SK-N-SH (cell line): ENCODE results near the gene FAF2. TPM values are rescaled to one million over a fixed set of nuclear protein-coding genes. Genes with fewer than 3 reads are reported as not detected.

Experiments used
- CTCF ChIA-PET: fragments of 300-600, 350-600 bp; formaldehyde crosslinking; extraction: SDS; loops from one replicate; lab custom pipeline; 2021; lab: Yijun Ruan, JAX
- POLR2A ChIA-PET: fragments of 350-600 bp; sonication (Branson Sonifier 250); formaldehyde crosslinking; extraction: SDS; loops from one replicate; lab custom pipeline; 2020; ENCODE audit warnings: antibody characterized with exemption, inconsistent platforms; lab: Yijun Ruan, JAX
- DNase-seq: peaks from one replicate; pipeline ENCODE4 v3.0.0; 2012
- H2AFZ ChIP-seq: fragments of 200-600 bp; sonication (generic); 2 replicates; pipeline ENCODE4 v1.8.1; 2016; ENCODE audit warnings: antibody characterized with exemption, mild to moderate bottlenecking, low read depth
- H3F3A ChIP-seq: fragments of 200-600 bp; sonication (generic); replicated peaks from 2 replicates; pipeline ENCODE3; 2016; ENCODE audit warnings: antibody characterized with exemption, mild to moderate bottlenecking; ENCODE audit not compliant: insufficient read depth
- H3K27ac ChIP-seq, 2 experiments: fragments of 200-500 bp in 1 of 2; fragments of 200-600 bp in 1 of 2; sonication (Bioruptor generic) in 1 of 2; sonication (generic), shearing (Covaris generic) in 1 of 2; 2 replicates each; pipeline versions ENCODE4 v1.5.1 to v1.6.1; 2014 to 2016; ENCODE audit warnings: low read depth in 2 of 2, inconsistent platforms in 1 of 2, low read length in 1 of 2, mild to moderate bottlenecking in 1 of 2, mixed read lengths in 1 of 2
- H3K27me3 ChIP-seq: fragments of 200-600 bp; sonication (generic), shearing (Covaris generic); 2 replicates; pipeline ENCODE4 v1.6.1; 2016; ENCODE audit warnings: mixed run types; ENCODE audit not compliant: insufficient read depth
- H3K36me3 ChIP-seq, 2 experiments: fragments of 200-500 bp in 1 of 2; fragments of 200-600 bp in 1 of 2; sonication (Bioruptor generic) in 1 of 2; sonication (generic) in 1 of 2; replicated peaks in 1 of 2; 2 replicates each; pipeline versions ENCODE3 to v1.5.1; 2014 to 2016; ENCODE audit warnings: low read length in 1 of 2, mild to moderate bottlenecking in 1 of 2; ENCODE audit not compliant: insufficient read depth in 2 of 2, control insufficient read depth in 1 of 2
- H3K4me1 ChIP-seq, 2 experiments: fragments of 200-500 bp in 1 of 2; fragments of 200-600 bp in 1 of 2; sonication (Bioruptor generic) in 1 of 2; sonication (generic), shearing (Covaris generic) in 1 of 2; 2 replicates each; pipeline versions ENCODE4 v1.5.1 to v1.6.1; 2014 to 2016; ENCODE audit warnings: low read depth in 1 of 2, low read length in 1 of 2, mixed run types in 1 of 2; ENCODE audit not compliant: insufficient read depth in 2 of 2, control insufficient read depth in 1 of 2
- H3K4me2 ChIP-seq: fragments of 200-600 bp; sonication (generic), shearing (Covaris generic); 2 replicates; pipeline ENCODE4 v1.6.1; 2017; ENCODE audit warnings: mixed run types
- H3K4me3 ChIP-seq, 2 experiments: fragments of 200-500 bp in 1 of 2; fragments of 200-600 bp in 1 of 2; sonication (Bioruptor generic) in 1 of 2; sonication (generic), shearing (Covaris generic) in 1 of 2; 2 replicates each; pipeline versions ENCODE4 v1.5.1 to v1.8.1; 2014 to 2016; ENCODE audit warnings: low read depth in 2 of 2, inconsistent platforms in 1 of 2, low read length in 1 of 2, mild to moderate bottlenecking in 1 of 2, mixed read lengths in 1 of 2, moderate library complexity in 1 of 2
- H3K79me2 ChIP-seq: fragments of 200-600 bp; sonication (generic); 2 replicates; pipeline ENCODE4 v1.8.1; 2017; ENCODE audit warnings: mild to moderate bottlenecking; ENCODE audit not compliant: insufficient read depth
- H3K9ac ChIP-seq: fragments of 200-600 bp; sonication (generic); 2 replicates; pipeline ENCODE4 v1.6.1; 2017; ENCODE audit warnings: mixed run types
- H3K9me2 ChIP-seq: fragments of 200-600 bp; sonication (generic); 2 replicates; pipeline ENCODE4 v1.6.1; 2017; ENCODE audit warnings: mixed run types
- H3K9me3 ChIP-seq: fragments of 200-600 bp; sonication (generic); 2 replicates; pipeline ENCODE4 v1.6.1; 2017; ENCODE audit warnings: mixed run types, mild to moderate bottlenecking, moderate library complexity
- H4K20me1 ChIP-seq: fragments of 200-600 bp; sonication (generic); 2 replicates; pipeline ENCODE4 v1.6.1; 2017; ENCODE audit warnings: mild to moderate bottlenecking, mixed run types; ENCODE audit not compliant: insufficient read depth
- CHD2 ChIP-seq: fragments of 150-350 bp; IDR thresholded peaks from 2 replicates; pipeline ENCODE4 v1.6.1; 2018; ENCODE audit warnings: low read length; ENCODE audit not compliant: partially characterized antibody
- ELF1 ChIP-seq: IDR thresholded peaks from 2 replicates; pipeline ENCODE4 v1.4.0; 2012
- GABPA ChIP-seq: IDR thresholded peaks from 2 replicates; pipeline ENCODE4 v1.4.0; 2012; ENCODE audit warnings: low read depth, mild to moderate bottlenecking
- GATA2 ChIP-seq: sonication (generic); formaldehyde crosslinking; IDR thresholded peaks from 2 replicates; pipeline ENCODE4 v1.5.0; 2020; ENCODE audit warnings: mild to moderate bottlenecking, missing genetic modification reagents
- JUND ChIP-seq: IDR thresholded peaks from 2 replicates; pipeline ENCODE4 v1.4.0; 2012
- NFIC ChIP-seq: IDR thresholded peaks from 2 replicates; pipeline ENCODE4 v1.4.0; 2012; ENCODE audit warnings: borderline replicate concordance
- NRF1 ChIP-seq: IDR thresholded peaks from 2 replicates; pipeline ENCODE4 v1.6.1; 2012; ENCODE audit warnings: low read depth, mild to moderate bottlenecking, low read length
- PBX3 ChIP-seq: IDR thresholded peaks from 2 replicates; pipeline ENCODE4; 2012
- POLR2AphosphoS5 ChIP-seq: IDR thresholded peaks from 2 replicates; pipeline ENCODE4 v1.6.1; 2012; ENCODE audit warnings: low read depth, low read length
- RFX5 ChIP-seq: IDR thresholded peaks from 2 replicates; pipeline ENCODE4 v1.6.1; 2012; ENCODE audit warnings: mild to moderate bottlenecking, improper control_type of control experiment, low read length
- SIN3A ChIP-seq: IDR thresholded peaks from 2 replicates; pipeline ENCODE4 v1.6.1; 2012; ENCODE audit warnings: low read depth, mild to moderate bottlenecking, low read length, moderate library complexity, borderline replicate concordance
- TAF1 ChIP-seq: IDR thresholded peaks from 2 replicates; pipeline ENCODE4 v1.6.1; 2012; ENCODE audit warnings: low read depth, mild to moderate bottlenecking, low read length, moderate library complexity, borderline replicate concordance
- TCF12 ChIP-seq: IDR thresholded peaks from 2 replicates; pipeline ENCODE4 v1.4.0; 2012
- TEAD4 ChIP-seq: IDR thresholded peaks from 2 replicates; pipeline ENCODE4 v1.4.0; 2012; ENCODE audit warnings: mild to moderate bottlenecking, borderline replicate concordance; ENCODE audit not compliant: insufficient read depth
- USF1 ChIP-seq: IDR thresholded peaks from 2 replicates; pipeline ENCODE4 v1.4.0; 2012; ENCODE audit warnings: low read depth, borderline replicate concordance
- WGBS: methylation state at CpG from one replicate; pipeline ENCODE4 v1.1.6; 2017; ENCODE audit warnings: low lambda C conversion rate; 5-methylcytosine and 5-hydroxymethylcytosine counted together
- polyA plus RNA-seq, 3 experiments: library from polyadenylated mRNA; depleted of rRNA; stranded (reverse); fragments of >200 nt; gene quantifications; 2 replicates each; pipeline ENCODE4 v1.2.3, GENCODE V29; 2012

FAF2 gene
- polyA plus RNA-seq, 1 of the 3 experiments (the other 2 are of a cell fraction) = 25.5 TPM

GRCh38 chr5:176547802-176548201 lies 99.6 kb downstream of the FAF2 start:
- CTCF ChIA-PET = interaction anchor here (0.5 to 1.0 kb wide), 2 partner anchors 131 to 1569 kb away, joined by 3 read pairs; partner anchors contain the start of gene CLTB
- Histone ChIP-seq H2AFZ (no peak overlapping the region), H4K20me1 (no peaks in the 10 kb centered on the region)
- TF ChIP-seq RFX5 (no peak), PBX3 (no peak)
- TF ChIP-seq, all 33 proteins: peak for 0
- Histone ChIP-seq H3K4me1 (no peaks in the 10 kb centered on the region; a peak in 1 of 4 replicates), H3K4me2 (no peak overlapping the region), H3K4me3 (no peak overlapping the region), H3K79me2 (no peaks in the 10 kb centered on the region), H3K9ac (no peak overlapping the region), H3K27ac (no peak overlapping the region), H3K9me2 (no peaks in the 10 kb centered on the region), H3K27me3 (no peaks in the 10 kb centered on the region), H3K9me3 (no peaks in the 10 kb centered on the region), H3F3A (no peaks in the 10 kb centered on the region), H3K36me3 (no peaks in the 10 kb centered on the region)
- POLR2A ChIA-PET = interaction anchor here (1.8 kb wide), 1 partner anchor 10 kb away, joined by 10 read pairs; the partner anchor contains the start of gene RNF44
- DNase-seq = no peak
- 85% methylated on average over 8 of the region's 8 CpGs for WGBS

GRCh38 chr5:176548967-176549444 lies 100.8 kb downstream of the FAF2 start, which contains the start of gene CDHR2:
Gene CDHR2, plus strand, starts transcription at chr5:176549342. Its CDS starts 16,011 bp downstream, at chr5:176565353.
- Histone ChIP-seq H3K36me3 (no peaks in the 10 kb centered on the region), H3K4me2 (no peak within 1 kb of the TSS), H3K4me3 (no peak within 1 kb of the TSS), H3K27ac (no peak within 1 kb of the TSS), H2AFZ (no peak within 1 kb of the TSS), H3K9me3 (no peaks in the 10 kb centered on the region), H3K27me3 (no peaks in the 10 kb centered on the region), H3K4me1 (peaks cover 0 to 4% of the 10 kb centered on the region in 2 experiments; a peak in 1 of 4 replicates), H3F3A (no peaks in the 10 kb centered on the region), H3K9me2 (no peaks in the 10 kb centered on the region), H4K20me1 (no peaks in the 10 kb centered on the region), H3K79me2 (no peaks in the 10 kb centered on the region), H3K9ac (no peak within 1 kb of the TSS)
- no peak for DNase-seq
- ChIA-PET CTCF (interaction anchor here (1.0 kb wide), 1 partner anchor 102 kb away, joined by 3 read pairs; no protein-coding TSS in a partner anchor), POLR2A (no interaction called here)
- WGBS = 85% methylated on average over 18 of the region's 18 CpGs
- TF ChIP-seq TEAD4 = no peak
- TF ChIP-seq JUND = no peak
- TF ChIP-seq GABPA = no peak
- TF ChIP-seq GATA2 (CRISPR knock-in tag) = no peak
- no peak for TF ChIP-seq NRF1
- no peak for TF ChIP-seq TAF1
- TF ChIP-seq CHD2 = no peak
- TF ChIP-seq NFIC = no peak
- TF ChIP-seq USF1 = no peak
- TF ChIP-seq ELF1 = no peak
- no peak for TF ChIP-seq POLR2AphosphoS5
- TF ChIP-seq SIN3A = no peak
- no peak for TF ChIP-seq TCF12
